Activated CD4-positive, alpha-beta T cell treated with anti-CD3 and anti-CD28 coated beads, Interleukin-2, amount 10 ng/mL, durations not matched to agents 24 days and 14 days (primary cell): ENCODE results near the gene EPGN. TPM values are rescaled to one million over a fixed set of nuclear protein-coding genes. Genes with fewer than 3 reads are reported as not detected.

Experiments used
- total RNA-seq: library from RNA; stranded (reverse); gene quantifications from 2 replicates; pipeline ENCODE4 v1.2.3, GENCODE V29; 2022

The EPGN gene
- total RNA-seq, 1 donor from 2014 or later: not detected

Other genes with a start within 250 kb of the EPGN start
- not detected in 2 replicates for gene CXCL2, start 209.3 kb upstream of the EPGN start, total RNA-seq
- gene MTHFD2L, start 150.4 kb upstream of the EPGN start, total RNA-seq: 9.4 and 10.0 TPM in 2 replicates
- not detected in 2 replicates for gene EREG, start 56.7 kb downstream of the EPGN start, total RNA-seq
- gene AREG, start 136.7 kb downstream of the EPGN start, total RNA-seq: 1.4 TPM in 2 replicates